ENCODE data around the gene ZNF117. TPM values are rescaled to one million over a fixed set of nuclear protein-coding genes. Genes with fewer than 3 reads are reported as not detected.

ZNF117 gene
- total and polyA plus RNA-seq, 2 of the 8 experiments (the other 6 are each of a cell fraction or from before 2014, with no cell fraction given): 2.9 to 13.0 TPM

- 87% methylated on average over 5 of the region's 5 CpGs; no CpG with 5 or more reads in 1 of the 2 experiments for WGBS, 2 experiments (ENCODE audit: extremely low coverage in 1 of 2, insufficient coverage in 1 of 2, insufficient read length in 1 of 2, insufficient replicate concordance in 2 of 2, low coverage in 1 of 2, low lambda C conversion rate in 2 of 2, missing lambda C conversion rate in 1 of 2)
- TF ChIP-seq EGR1 (IDR thresholded peaks at IDR 0.05; ENCODE audit: borderline replicate concordance, low read depth, low read length) (no peak), PHF8 (conservative IDR thresholded peaks at IDR 0.05; ENCODE audit: low read depth, low read length) (no peak), EP300 (IDR thresholded peaks at IDR 0.05; ENCODE audit: borderline replicate concordance in 1 of 2, low read depth in 2 of 2, low read length in 2 of 2) (no peak), TBP (IDR thresholded peaks at IDR 0.05; ENCODE audit: low read depth, low read length) (no peak), JUN (IDR thresholded peaks at IDR 0.05; ENCODE audit: low read depth, low read length) (no peak), ZNF274 (IDR thresholded peaks at IDR 0.05; ENCODE audit: borderline replicate concordance, extremely low read depth, low read length) (no peak), HDAC6 (IDR thresholded peaks at IDR 0.05; ENCODE audit: low read depth, low read length) (no peak), MAFK (IDR thresholded peaks at IDR 0.05; ENCODE audit: low read depth, low read length) (no peak), SIN3A (conservative IDR thresholded peaks at IDR 0.05 in 1 of 2, IDR thresholded peaks at IDR 0.05 in 1 of 2; ENCODE audit: low read depth in 1 of 2, low read length in 2 of 2) (no peak)
These were observed 2.1 kb upstream of the ZNF117 start for GRCh38 chr7:64992971-64993370.

More at GRCh38 chr7:64992971-64993370, 2.1 kb upstream of the ZNF117 start:
- Histone ChIP-seq H3K4me2 (ENCODE audit: insufficient read depth in 1 of 2, low read depth in 2 of 2, low read length in 2 of 2) (no peak overlapping the region), H4K91ac (replicated peaks; ENCODE audit: insufficient read length, low read length) (no peak overlapping the region), H3K4ac (replicated peaks; ENCODE audit: insufficient read length, low read depth, low read length) (no peak overlapping the region), H2BK5ac (ENCODE audit: low read depth, low read length) (no peak overlapping the region), H3K14ac (ENCODE audit: insufficient read length) (no peak overlapping the region), H3K4me1 (replicated peaks in 1 of 4; ENCODE audit: control insufficient read depth in 3 of 4, insufficient read depth in 4 of 4, low read length in 3 of 4) (peaks cover 0 to 6% (median 1%) of the 10 kb centered on the region in 4 experiments; a peak in 3 of 7 replicates), H3K9ac (replicated peaks in 1 of 4; ENCODE audit: extremely low read depth in 1 of 4, low read depth in 3 of 4, low read length in 3 of 4) (no peak overlapping the region), H3K23me2 (ENCODE audit: low read depth, low read length) (no peaks in the 10 kb centered on the region), H3K4me3 (ENCODE audit: extremely low read depth in 1 of 4, insufficient read depth in 2 of 4, low read depth in 3 of 4, low read length in 4 of 4) (no peak overlapping the region), H3K9me3 (ENCODE audit: insufficient read depth in 2 of 2, low read depth in 1 of 2, low read length in 1 of 2) (peaks cover 46 to 53% of the 10 kb centered on the region in 2 experiments), H3K79me1 (ENCODE audit: low read depth, low read length) (no peaks in the 10 kb centered on the region; the same call in 1 of the 2 replicates), H3K23ac (ENCODE audit: insufficient read length) (no peak overlapping the region), H3K56ac (replicated peaks; ENCODE audit: insufficient read length, low read depth, low read length) (no peak overlapping the region), H2AFZ (ENCODE audit: low read length) (no peak overlapping the region), H2BK15ac (ENCODE audit: low read length) (no peak overlapping the region), H3K79me2 (ENCODE audit: control insufficient read depth in 1 of 2, insufficient read depth in 2 of 2, low read length in 2 of 2) (no peaks in the 10 kb centered on the region), H2AK5ac (ENCODE audit: low read depth, low read length) (no peak overlapping the region), H4K20me1 (replicated peaks in 1 of 2; ENCODE audit: control insufficient read depth in 1 of 2, insufficient read depth in 2 of 2, low read length in 2 of 2) (no peaks in the 10 kb centered on the region), H3K27ac (ENCODE audit: low read depth, low read length) (no peak overlapping the region), H4K8ac (ENCODE audit: extremely low read depth, insufficient read depth, low read length) (no peak overlapping the region), H2BK120ac (replicated peaks; ENCODE audit: low read depth, low read length) (no peak overlapping the region), H3K27me3 (replicated peaks in 1 of 4; ENCODE audit: control insufficient read depth in 3 of 4, extremely low read depth in 1 of 4, insufficient read depth in 3 of 4, low read length in 3 of 4) (no peaks in the 10 kb centered on the region), H3K36me3 (ENCODE audit: control insufficient read depth in 2 of 4, insufficient read depth in 4 of 4, low read length in 3 of 4) (peaks cover 2 to 31% (median 6%) of the 10 kb centered on the region in 4 experiments; a peak in 6 of 8 replicates), H4K5ac (ENCODE audit: insufficient read length, low read depth, low read length) (no peak overlapping the region), H3K18ac (ENCODE audit: extremely low read depth, low read length) (no peak overlapping the region), H2BK20ac (ENCODE audit: low read length) (no peak overlapping the region), H2BK12ac (ENCODE audit: low read depth, low read length) (no peak overlapping the region)
- ChIA-PET POLR2A (ENCODE audit: partially characterized antibody) (interaction anchor here (0.6 kb wide), 1 partner anchor 9 kb away, joined by 3 read pairs; no protein-coding TSS in a partner anchor), CTCF (ENCODE audit: partially characterized antibody) (no interaction called here)
- FAIRE-seq (no peak), DNase-seq (ENCODE audit: low read depth in 1 of 2, low spot score in 2 of 2) (no peak)
